GM23338 (cell line): ENCODE results near the gene BCAS3. TPM values are rescaled to one million over a fixed set of nuclear protein-coding genes. Genes with fewer than 3 reads are reported as not detected.

Source experiments
- ATAC-seq: fragments of 200-7000 bp; cut with Tn5 transposase; 3 replicates; pipeline ENCODE4 v1.9.1; 2020
- DNase-seq: peaks from one replicate; pipeline ENCODE4 v3.0.0-alpha.2; 2015; ENCODE audit warnings: low spot score
- H2AFZ ChIP-seq: fragments of 200-600 bp; sonication (generic); 2 replicates; pipeline ENCODE4 v1.8.0; 2016; ENCODE audit warnings: antibody characterized with exemption, mild to moderate bottlenecking, moderate library complexity
- H3F3A ChIP-seq: fragments of 200-600 bp; sonication (generic); replicated peaks from 2 replicates; pipeline ENCODE4 v1.8.0; 2017; ENCODE audit warnings: antibody characterized with exemption, mixed run types, low read depth
- H3K27ac ChIP-seq: fragments of 200-600 bp; sonication (generic); 2 replicates; pipeline ENCODE4 v1.6.1; 2016; ENCODE audit warnings: low read depth
- H3K27me3 ChIP-seq: fragments of 200-600 bp; sonication (generic); 2 replicates; pipeline ENCODE4 v1.8.0; 2016; ENCODE audit warnings: mild to moderate bottlenecking, mixed run types, moderate library complexity; ENCODE audit not compliant: insufficient read depth
- H3K36me3 ChIP-seq: fragments of 200-600 bp; sonication (generic); 2 replicates; pipeline ENCODE4 v1.8.0; 2016; ENCODE audit warnings: mild to moderate bottlenecking; ENCODE audit not compliant: insufficient read depth
- H3K4me1 ChIP-seq: fragments of 200-600 bp; sonication (generic); 2 replicates; pipeline ENCODE4 v1.8.0; 2016; ENCODE audit warnings: mild to moderate bottlenecking, moderate library complexity; ENCODE audit not compliant: insufficient read depth
- H3K4me2 ChIP-seq: fragments of 200-600 bp; sonication (generic); 2 replicates; pipeline ENCODE4 v1.7.1; 2017; ENCODE audit warnings: mixed run types
- H3K4me3 ChIP-seq: fragments of 200-600 bp; sonication (generic); 2 replicates; pipeline ENCODE4 v1.6.1; 2016; ENCODE audit warnings: mixed run types
- H3K79me2 ChIP-seq: fragments of 200-600 bp; sonication (generic); replicated peaks from 2 replicates; pipeline ENCODE4 v1.8.0; 2017; ENCODE audit warnings: mild to moderate bottlenecking; ENCODE audit not compliant: insufficient read depth
- H3K9me2 ChIP-seq: fragments of 200-600 bp; sonication (generic); 2 replicates; pipeline ENCODE4 v1.8.0; 2017; ENCODE audit not compliant: insufficient read depth
- H4K20me1 ChIP-seq: fragments of 200-600 bp; sonication (generic); replicated peaks from 2 replicates; pipeline ENCODE4 v1.8.0; 2017; ENCODE audit warnings: mild to moderate bottlenecking; ENCODE audit not compliant: insufficient read depth
- H3K27ac Mint-ChIP-seq: 2 replicates; pipeline ENCODE4 v1.8.0; 2020; ENCODE audit warnings: inconsistent platforms, mild to moderate bottlenecking, moderate library complexity, mixed read lengths
- H3K27me3 Mint-ChIP-seq: 3 replicates; pipeline ENCODE4 v1.8.0; 2022; ENCODE audit warnings: low read depth, mild to moderate bottlenecking, moderate library complexity, mixed read lengths, inconsistent platforms; ENCODE audit not compliant: insufficient read depth, poor library complexity
- H3K36me3 Mint-ChIP-seq: 3 replicates; pipeline ENCODE4 v1.8.0; 2021; ENCODE audit warnings: low read depth, mild to moderate bottlenecking, inconsistent platforms, moderate library complexity, mixed read lengths
- H3K4me1 Mint-ChIP-seq: 3 replicates; pipeline ENCODE4 v1.8.0; 2020; ENCODE audit warnings: mild to moderate bottlenecking, inconsistent platforms, mixed read lengths
- H3K4me3 Mint-ChIP-seq: 3 replicates; pipeline ENCODE4 v1.8.0; 2021; ENCODE audit warnings: moderate library complexity, mild to moderate bottlenecking, inconsistent platforms, mixed read lengths
- H3K9me3 Mint-ChIP-seq: 3 replicates; pipeline ENCODE4 v1.8.0; 2020; ENCODE audit warnings: moderate library complexity, mild to moderate bottlenecking, inconsistent platforms, mixed read lengths
- CREB1 ChIP-seq: fragments of 250-450 bp; sonication (Bioruptor Pico); IDR thresholded peaks from 2 replicates; pipeline ENCODE4 v1.5.0; 2020; ENCODE audit warnings: low read depth, mild to moderate bottlenecking, moderate library complexity
- ETS1 ChIP-seq: IDR thresholded peaks from 2 replicates; pipeline ENCODE4 v1.6.1; 2016; ENCODE audit warnings: antibody characterized with exemption
- EZH2 ChIP-seq: fragments of 200-600 bp; sonication (generic); IDR thresholded peaks from one replicate; pipeline ENCODE4 v1.8.0; 2017; ENCODE audit warnings: antibody characterized with exemption, mild to moderate bottlenecking, low read depth; ENCODE audit not compliant: unreplicated experiment
- EZH2phosphoT487 ChIP-seq: fragments of 200-600 bp; sonication (generic); IDR thresholded peaks from one replicate; pipeline ENCODE4 v1.8.1; 2018; ENCODE audit warnings: antibody characterized with exemption; ENCODE audit not compliant: unreplicated experiment
- JUNB ChIP-seq: IDR thresholded peaks from one replicate; pipeline ENCODE4 v1.6.1; 2016; ENCODE audit warnings: antibody characterized with exemption; ENCODE audit not compliant: unreplicated experiment
- NANOG ChIP-seq: IDR thresholded peaks from 2 replicates; pipeline ENCODE4 v1.6.1; 2016; ENCODE audit warnings: antibody characterized with exemption, borderline replicate concordance
- POLR2AphosphoS5 ChIP-seq: IDR thresholded peaks from 2 replicates; pipeline ENCODE4 v1.6.1; 2016; ENCODE audit warnings: antibody characterized with exemption, low read depth
- STAT1 ChIP-seq: IDR thresholded peaks from one replicate; pipeline ENCODE4 v1.6.1; 2016; ENCODE audit warnings: antibody characterized with exemption; ENCODE audit not compliant: unreplicated experiment
- ZNF114 ChIP-seq: fragments of 250-450 bp; sonication (Bioruptor Pico); IDR thresholded peaks from 2 replicates; pipeline ENCODE4 v1.5.0; 2020; ENCODE audit warnings: mild to moderate bottlenecking, moderate library complexity
- ZNF331 ChIP-seq: fragments of 250-450 bp; sonication (Bioruptor Pico); IDR thresholded peaks from 2 replicates; pipeline ENCODE4 v1.5.0; 2020; ENCODE audit warnings: low read depth, mild to moderate bottlenecking, moderate library complexity
- ZNF462 ChIP-seq: fragments of 250-450 bp; sonication (Bioruptor Pico); IDR thresholded peaks from 2 replicates; pipeline ENCODE4 v1.5.0; 2020; ENCODE audit warnings: mild to moderate bottlenecking, moderate library complexity
- polyA plus RNA-seq: library from polyadenylated mRNA; unstranded; fragments of >200 nt; fragmentation: Nextera tagmentation; extraction: Ambion mirVana; gene quantifications from 2 replicates; pipeline ENCODE4 v1.2.1, GENCODE V29; 2016
- total RNA-seq: library from RNA; depleted of rRNA; stranded (reverse); fragments of >200 nt; shearing (Covaris generic); gene quantifications from 2 replicates; pipeline ENCODE4 v1.2.3, GENCODE V29; 2014
- TF ChIP-seq, protein P1 (sequence below): IDR thresholded peaks from one replicate; pipeline ENCODE4 v1.6.1; 2018; ENCODE audit warnings: antibody characterized with exemption; ENCODE audit not compliant: unreplicated experiment
- TF ChIP-seq, protein P2 (sequence below), 2 experiments: fragments of 200-600 bp in 1 of 2; sonication (generic) in 1 of 2; conservative IDR thresholded peaks; 2 replicates each; pipeline versions ENCODE4 v1.5.1 to v1.6.1; 2016 to 2017; ENCODE audit warnings: antibody characterized with exemption in 2 of 2, low read depth in 2 of 2, mild to moderate bottlenecking in 2 of 2, moderate library complexity in 1 of 2

Gene BCAS3
- total and polyA plus RNA-seq, 2 experiments from 2014 or later, result 8.2 to 28.0 TPM

DNA sequence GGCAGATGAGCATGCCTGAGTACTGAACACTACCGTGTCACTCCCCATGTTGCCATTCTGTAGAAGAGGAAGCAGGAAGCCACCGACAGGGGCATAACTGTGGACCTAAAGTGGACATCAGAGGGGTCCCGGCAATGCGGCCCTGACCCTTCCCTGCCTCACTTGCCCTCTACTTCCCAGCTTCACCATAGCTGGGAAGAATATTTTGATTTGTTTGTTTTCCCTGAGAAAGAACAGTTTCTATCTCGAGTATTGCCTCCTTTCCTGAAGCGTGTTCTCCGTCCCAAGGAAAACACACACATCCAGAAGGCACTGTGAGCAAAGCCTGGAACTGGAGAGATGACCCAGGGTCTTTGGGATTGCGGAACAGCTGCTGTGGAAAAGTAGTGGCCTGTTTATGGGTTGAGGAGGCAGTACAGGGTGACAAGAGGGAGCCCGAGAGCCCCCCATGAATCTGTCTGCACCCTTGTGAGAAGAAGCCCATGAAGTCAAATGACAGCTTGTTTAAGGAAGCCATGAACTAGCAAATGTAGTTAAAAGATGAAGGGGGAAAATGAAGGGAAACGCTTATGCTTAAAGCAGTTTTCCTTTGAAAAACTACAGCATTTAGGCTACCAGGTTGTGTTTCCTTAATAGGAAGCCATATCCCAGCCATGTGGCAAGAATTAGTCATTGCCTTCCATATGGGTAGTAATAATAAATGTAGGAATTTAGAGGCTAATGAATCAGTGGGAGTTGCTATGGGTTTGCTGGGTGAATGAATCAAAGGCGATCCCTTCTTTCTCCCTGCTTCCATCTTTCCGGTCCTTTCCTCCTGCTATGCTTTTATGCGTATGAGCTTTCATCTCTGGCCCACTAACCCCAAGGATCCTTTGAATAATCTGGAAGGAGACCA is 632.0 kb downstream of the BCAS3 start:
- H2AFZ ChIP-seq, result no peak overlapping the region
- H3F3A ChIP-seq, result no peaks in the 10 kb centered on the region
- Mint-ChIP-seq H3K4me1 (peaks cover 17% of the 10 kb centered on the region; the same call in 2 of the 3 replicates), H3K36me3 (no peaks in the 10 kb centered on the region), H3K9me3 (no peaks in the 10 kb centered on the region), H3K27me3 (peaks cover 4% of the 10 kb centered on the region), H3K4me3 (no peak overlapping the region), H3K27ac (no peak overlapping the region)
- TF ChIP-seq EZH2phosphoT487 (no peak), ZNF462 (CRISPR knock-in tag) (no peak), EZH2 (no peak), STAT1 (no peak), NANOG (no peak), ETS1 (no peak), ZNF114 (CRISPR knock-in tag) (no peak), ZNF331 (CRISPR knock-in tag) (no peak), CREB1 (CRISPR knock-in tag) (no peak), JUNB (no peak), POLR2AphosphoS5 (no peak)
- TF ChIP-seq, protein P1, sequence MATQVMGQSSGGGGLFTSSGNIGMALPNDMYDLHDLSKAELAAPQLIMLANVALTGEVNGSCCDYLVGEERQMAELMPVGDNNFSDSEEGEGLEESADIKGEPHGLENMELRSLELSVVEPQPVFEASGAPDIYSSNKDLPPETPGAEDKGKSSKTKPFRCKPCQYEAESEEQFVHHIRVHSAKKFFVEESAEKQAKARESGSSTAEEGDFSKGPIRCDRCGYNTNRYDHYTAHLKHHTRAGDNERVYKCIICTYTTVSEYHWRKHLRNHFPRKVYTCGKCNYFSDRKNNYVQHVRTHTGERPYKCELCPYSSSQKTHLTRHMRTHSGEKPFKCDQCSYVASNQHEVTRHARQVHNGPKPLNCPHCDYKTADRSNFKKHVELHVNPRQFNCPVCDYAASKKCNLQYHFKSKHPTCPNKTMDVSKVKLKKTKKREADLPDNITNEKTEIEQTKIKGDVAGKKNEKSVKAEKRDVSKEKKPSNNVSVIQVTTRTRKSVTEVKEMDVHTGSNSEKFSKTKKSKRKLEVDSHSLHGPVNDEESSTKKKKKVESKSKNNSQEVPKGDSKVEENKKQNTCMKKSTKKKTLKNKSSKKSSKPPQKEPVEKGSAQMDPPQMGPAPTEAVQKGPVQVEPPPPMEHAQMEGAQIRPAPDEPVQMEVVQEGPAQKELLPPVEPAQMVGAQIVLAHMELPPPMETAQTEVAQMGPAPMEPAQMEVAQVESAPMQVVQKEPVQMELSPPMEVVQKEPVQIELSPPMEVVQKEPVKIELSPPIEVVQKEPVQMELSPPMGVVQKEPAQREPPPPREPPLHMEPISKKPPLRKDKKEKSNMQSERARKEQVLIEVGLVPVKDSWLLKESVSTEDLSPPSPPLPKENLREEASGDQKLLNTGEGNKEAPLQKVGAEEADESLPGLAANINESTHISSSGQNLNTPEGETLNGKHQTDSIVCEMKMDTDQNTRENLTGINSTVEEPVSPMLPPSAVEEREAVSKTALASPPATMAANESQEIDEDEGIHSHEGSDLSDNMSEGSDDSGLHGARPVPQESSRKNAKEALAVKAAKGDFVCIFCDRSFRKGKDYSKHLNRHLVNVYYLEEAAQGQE, result no peak
- TF ChIP-seq, protein P2, sequence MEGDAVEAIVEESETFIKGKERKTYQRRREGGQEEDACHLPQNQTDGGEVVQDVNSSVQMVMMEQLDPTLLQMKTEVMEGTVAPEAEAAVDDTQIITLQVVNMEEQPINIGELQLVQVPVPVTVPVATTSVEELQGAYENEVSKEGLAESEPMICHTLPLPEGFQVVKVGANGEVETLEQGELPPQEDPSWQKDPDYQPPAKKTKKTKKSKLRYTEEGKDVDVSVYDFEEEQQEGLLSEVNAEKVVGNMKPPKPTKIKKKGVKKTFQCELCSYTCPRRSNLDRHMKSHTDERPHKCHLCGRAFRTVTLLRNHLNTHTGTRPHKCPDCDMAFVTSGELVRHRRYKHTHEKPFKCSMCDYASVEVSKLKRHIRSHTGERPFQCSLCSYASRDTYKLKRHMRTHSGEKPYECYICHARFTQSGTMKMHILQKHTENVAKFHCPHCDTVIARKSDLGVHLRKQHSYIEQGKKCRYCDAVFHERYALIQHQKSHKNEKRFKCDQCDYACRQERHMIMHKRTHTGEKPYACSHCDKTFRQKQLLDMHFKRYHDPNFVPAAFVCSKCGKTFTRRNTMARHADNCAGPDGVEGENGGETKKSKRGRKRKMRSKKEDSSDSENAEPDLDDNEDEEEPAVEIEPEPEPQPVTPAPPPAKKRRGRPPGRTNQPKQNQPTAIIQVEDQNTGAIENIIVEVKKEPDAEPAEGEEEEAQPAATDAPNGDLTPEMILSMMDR (conservative IDR thresholded peaks at IDR 0.05; ENCODE audit: low read depth in 2 of 2), result no peak
- H3K36me3 ChIP-seq, result no peaks in the 10 kb centered on the region
- no peak overlapping the region for H3K4me2 ChIP-seq
- H3K79me2 ChIP-seq, result no peaks in the 10 kb centered on the region
- H3K27ac ChIP-seq, result no peak overlapping the region
- H3K4me1 ChIP-seq, result 0 out of 2 replicates have a peak, but pooled peaks cover 8% of the 10 kb centered on the region
- DNase-seq (no peak), ATAC-seq (no peak)
- H4K20me1 ChIP-seq, result no peaks in the 10 kb centered on the region
- no peaks in the 10 kb centered on the region for H3K27me3 ChIP-seq
- H3K4me3 ChIP-seq, result no peak overlapping the region
- H3K9me2 ChIP-seq, result no peaks in the 10 kb centered on the region
